HG02852 (cell line): ENCODE results near the gene FAM227A.

Experiments
- ATAC-seq: cut with Tn5 transposase; IDR thresholded peaks from one replicate; pipeline ENCODE4 v1.9.1; 2021; ENCODE audit warnings: mild to moderate bottlenecking, moderate library complexity; ENCODE audit not compliant: unreplicated experiment

Gene FAM227A

DNA sequence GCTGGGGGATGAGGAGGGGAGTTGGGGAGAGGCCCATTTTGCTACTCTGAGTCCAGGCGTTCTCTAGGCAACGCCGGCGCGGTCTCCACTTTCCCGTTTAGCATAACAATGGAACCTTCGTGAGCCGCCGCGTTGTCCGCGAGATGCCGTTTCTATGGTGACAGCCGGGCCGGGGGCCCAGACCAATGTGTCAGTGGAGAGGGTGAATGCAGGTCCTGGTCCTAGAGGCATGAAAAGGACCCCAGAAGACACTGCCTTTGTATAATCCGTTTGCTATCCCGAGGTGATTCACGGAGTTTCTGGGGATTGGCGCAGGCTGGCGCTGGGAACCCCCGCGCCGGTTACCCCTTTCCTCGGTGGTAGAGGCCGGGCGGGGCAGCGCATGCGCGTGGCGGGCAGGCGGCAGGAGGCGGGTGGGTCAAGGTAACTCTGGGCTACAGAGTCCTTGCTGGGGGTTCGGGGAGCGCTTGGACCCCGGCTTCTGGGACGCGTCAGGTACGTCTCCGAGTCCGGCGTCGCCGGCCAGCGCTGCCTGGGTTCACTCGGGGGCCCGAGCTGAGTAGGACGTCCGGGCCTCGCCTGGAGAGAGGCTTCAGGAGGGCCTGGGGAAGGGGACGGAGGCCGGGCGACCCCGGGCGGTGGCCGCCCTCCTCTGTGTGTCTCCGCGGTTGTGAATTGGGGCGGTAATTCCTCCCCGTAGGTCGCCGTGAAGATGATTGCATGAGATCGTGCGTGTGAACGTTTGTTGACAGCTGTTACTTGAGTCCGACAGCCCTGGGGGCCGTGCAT is at the start of gene FAM227A, which contains the start of gene CBY1:
Gene FAM227A, minus strand, starts transcription at position 137 of the 789 bp plus-strand sequence. CDS start 6,224 bp downstream, outside the sequence.
Gene CBY1, plus strand, starts transcription at position 383 of the 789 bp plus-strand sequence. CDS start 11,417 bp downstream, outside the sequence.
- ATAC-seq = peak; percentile 67

GRCh38 chr22:38705235-38706100 is 49.3 kb upstream of the FAM227A start, which contains the start of gene GTPBP1:
Gene GTPBP1 (plus strand): TSS chr22:38705944. CDS start chr22:38705956, 12 bp downstream.
- ATAC-seq = peak; percentile 68

GRCh38 chr22:38704654-38705234 is 48.6 kb upstream of the FAM227A start:
- no peak for ATAC-seq

DNA sequence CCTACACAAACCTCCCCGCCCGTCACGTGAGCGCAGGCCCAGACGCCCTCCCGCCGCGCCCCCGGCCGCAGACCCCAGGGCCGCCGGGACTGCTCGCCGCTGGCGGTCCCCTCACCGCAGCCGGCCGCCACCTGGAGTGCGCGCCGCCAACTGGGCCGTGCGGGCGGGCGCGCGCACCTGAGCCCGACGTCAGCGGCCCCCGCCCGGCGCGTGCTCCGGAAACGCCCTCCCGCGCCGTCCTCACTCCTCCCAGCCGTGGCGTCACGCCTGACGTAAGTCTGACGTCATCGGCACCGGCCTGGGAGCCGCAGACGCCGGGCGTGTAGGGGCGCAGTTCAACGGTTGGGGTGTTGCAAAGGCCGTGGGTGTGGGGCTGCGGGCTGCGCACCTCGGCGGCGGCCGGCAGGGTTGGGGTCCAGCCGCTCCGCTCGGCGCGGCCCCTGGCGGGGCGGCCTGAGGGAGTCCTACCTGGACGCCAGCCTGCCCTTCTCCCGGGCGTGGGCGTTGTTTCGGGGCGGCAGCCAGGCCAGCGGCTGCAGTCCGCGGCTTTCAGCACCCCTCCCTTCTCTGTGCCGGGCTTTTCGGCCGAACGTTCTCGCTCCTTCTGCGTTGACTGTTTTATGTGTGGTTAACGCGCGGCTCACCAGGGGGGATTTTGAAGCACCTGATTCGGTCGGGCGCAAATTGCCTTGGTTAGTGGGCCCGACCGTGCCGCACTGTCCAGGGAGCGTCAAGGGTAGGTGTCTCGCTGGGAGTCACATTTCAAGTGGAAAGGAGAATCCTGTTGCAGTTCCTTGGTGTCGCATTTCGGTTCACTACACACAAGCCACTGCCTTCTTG is 44.8 kb upstream of the FAM227A start, which contains the start of gene JOSD1:
Gene JOSD1, minus strand, starts transcription at position 155 of the 840 bp plus-strand sequence. CDS start 956 bp downstream, outside the sequence.
- ATAC-seq = peak; percentile 34

DNA sequence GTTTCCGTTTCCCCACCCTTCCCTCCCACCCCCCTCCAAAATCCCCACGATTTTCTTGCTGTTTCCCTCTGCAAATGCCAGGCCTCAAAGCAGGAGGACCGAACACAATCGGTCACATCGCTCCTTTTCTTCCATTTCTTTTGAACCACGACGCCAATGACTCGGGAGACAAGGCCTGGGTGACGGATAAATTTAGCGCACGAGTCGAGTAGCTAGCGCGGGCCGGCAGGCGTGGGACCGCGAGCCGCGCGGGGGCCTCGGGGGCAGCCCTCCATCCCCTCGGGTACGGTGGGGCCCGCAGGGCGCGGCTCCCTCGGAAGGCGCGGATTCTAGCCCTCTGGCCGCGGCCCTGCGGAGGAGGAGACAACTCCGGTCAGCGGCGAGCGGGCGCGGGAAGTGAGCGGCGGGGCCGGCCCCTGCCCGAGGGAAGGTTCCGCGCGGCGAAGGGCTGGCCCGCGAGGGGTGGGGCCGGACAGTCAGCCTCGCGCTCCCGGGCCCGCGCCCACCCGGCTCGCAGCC is 44.1 kb upstream of the FAM227A start:
- no peak for ATAC-seq

DNA sequence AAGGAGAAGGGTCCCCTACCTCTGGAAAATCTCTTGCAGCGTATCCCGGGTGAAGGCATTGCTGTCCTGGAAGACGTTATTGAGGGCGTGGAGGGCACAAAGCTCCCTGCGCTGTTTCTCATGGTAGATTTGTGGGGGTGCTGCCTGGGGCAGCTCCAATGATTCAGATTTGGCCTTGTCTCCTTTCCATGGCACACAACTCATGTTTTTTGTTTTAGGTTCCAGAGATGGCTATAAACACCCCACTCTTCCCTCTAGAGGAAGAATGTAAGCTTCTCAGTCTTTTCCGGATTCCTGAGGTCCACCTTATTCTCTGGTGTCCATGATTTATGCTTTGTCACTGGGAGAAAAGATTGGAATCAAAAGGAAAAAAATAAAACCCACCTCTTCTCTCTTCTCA is 43.6 kb upstream of the FAM227A start:
- no peak for ATAC-seq

- no peak for ATAC-seq
These were observed 43.0 kb upstream of the FAM227A start for GRCh38 chr22:38699143-38699542.

DNA sequence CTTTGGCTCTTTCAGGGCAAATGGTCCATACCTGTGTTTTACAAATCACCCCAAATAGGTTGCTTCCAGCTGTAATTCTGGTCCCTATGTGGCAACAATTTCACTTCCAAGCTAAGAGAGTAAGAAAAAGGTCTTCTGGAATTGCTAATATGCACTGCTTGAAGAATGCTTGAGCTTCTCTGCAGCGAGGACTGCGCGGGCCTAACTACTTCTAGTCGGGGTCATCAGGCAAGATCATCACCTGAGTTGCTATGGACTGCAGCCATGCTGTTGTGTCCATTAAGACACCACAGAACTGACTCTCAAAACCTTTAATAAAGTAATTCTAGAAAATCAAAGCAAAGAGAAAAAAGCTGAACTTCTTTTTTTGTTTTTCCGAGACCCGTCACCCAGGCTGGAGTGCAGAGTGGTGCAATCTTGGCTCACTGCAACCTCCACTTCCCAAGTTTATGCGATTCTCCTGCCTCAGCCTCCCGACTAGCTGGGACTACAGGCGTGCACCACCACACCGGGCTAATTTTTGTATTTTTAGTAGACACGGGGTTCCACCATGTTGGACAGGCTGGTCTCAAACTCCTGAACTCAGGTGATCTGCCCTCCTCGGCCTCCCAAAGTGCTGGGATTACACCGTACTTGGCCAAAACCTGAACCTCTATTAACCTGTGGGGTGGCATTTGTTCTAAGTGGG is 42.4 kb upstream of the FAM227A start:
- ATAC-seq = no peak

- ATAC-seq = no peak
These were observed 41.4 kb upstream of the FAM227A start for GRCh38 chr22:38697425-38698089.

- no peak for ATAC-seq
These were observed 40.6 kb upstream of the FAM227A start for GRCh38 chr22:38696606-38697424.

DNA sequence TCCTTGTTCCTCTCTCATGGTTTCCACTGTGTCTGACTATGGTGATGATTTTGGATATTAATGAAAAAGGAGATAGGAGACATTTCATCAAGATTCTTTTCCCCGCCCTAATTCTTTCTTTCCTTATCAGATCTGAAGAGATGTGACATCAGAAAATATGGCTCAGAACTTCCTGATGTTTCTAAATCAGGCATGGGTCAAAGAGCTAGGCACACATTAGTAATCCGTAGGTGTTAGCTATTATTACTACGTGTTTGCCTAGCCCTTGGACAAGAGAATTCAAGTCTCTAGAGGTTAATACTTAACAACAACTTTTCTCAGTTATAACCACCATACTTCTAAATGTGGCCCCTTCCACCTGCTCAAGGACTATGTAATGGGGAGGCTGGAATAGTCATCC is 38.7 kb upstream of the FAM227A start:
- no peak for ATAC-seq

DNA sequence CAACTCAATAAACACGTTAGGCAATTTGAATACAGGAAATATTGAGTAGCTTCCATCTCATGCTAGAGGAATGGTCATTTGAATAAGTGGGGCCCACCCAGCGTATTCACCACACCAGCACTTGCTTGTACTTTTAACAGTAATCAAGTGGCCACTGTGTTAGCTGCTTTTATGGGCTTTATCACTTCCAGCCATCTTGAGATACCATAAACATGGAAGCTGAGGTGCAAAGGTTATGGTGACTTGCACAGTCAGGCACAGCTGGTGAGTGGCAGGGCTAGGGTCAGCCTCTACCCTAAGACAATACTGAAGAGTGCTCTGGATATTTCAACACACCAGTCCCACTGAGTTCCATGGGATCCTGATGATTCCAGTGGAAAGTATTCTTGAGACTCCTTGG is 37.9 kb upstream of the FAM227A start:
- ATAC-seq = no peak

DNA sequence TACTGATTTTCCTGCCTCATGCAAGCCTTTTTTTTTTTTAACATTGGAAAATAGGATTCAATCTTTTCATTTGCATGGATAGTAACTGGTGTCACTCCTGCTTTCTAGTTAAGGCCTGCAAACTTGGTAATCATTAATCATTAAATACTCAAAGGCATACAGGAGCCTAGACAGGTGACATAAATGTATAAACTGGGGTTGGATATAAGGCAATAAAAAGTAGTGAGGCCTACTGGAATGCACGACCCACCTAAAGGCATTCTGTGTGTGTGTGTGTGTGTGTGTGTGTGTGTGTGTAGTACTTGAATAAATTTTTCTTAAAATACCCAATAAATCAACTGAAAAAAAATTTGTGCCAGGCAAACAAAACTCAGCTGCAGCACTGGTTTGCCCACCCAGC is 33.5 kb upstream of the FAM227A start:
- ATAC-seq = no peak

DNA sequence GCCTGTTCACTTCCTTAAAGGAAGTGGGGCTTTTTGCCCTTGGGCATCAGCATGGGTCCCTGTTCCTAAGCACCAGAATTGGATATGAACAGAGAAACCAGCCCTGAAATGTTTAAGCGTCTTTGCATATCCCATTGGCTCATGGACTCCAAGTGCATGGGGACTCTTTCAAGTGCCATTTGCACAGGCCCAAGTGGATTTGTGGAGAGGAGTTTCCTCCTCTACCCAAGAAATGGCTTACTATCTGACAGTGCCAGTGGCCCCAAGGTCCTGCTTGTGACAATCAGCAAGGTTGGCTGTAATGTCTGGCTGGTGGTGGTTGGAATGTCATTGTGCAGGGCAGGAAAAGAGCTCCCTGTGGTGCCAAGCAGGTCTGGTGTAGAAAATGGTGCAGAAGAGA is 29.6 kb upstream of the FAM227A start:
- ATAC-seq = no peak

- ATAC-seq = no peak
These were observed 28.7 kb upstream of the FAM227A start for GRCh38 chr22:38684895-38685294.

- peak; percentile 91 for ATAC-seq
These were observed 25.6 kb upstream of the FAM227A start, which contains the start of gene TOMM22 for GRCh38 chr22:38681582-38682335. Gene TOMM22 (plus strand): TSS chr22:38681957. CDS start chr22:38681979, 22 bp downstream.

DNA sequence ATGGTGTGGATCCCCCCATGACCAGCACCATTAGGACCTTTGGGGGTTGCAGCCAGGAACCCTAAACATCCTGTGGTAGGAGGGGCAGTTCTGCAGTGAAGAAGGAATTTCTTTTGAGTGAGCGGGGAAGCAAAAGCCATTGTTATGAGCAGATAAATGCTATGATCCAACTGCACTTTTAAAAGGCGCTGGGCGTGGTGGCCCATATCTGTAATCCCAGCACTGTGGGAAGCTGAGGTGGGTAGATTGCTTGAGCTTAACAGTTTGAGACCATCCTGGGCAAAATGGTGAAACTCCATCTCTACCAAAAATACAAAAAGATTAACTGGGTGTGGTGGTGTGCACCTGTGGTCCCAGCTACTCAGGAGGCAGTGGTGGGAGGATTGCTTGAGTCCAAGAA is 19.6 kb upstream of the FAM227A start:
- no peak for ATAC-seq
